CD4-positive, alpha-beta T cell (primary cell): ENCODE data around the gene CD40. TPM values are rescaled to one million over a fixed set of nuclear protein-coding genes. Genes with fewer than 3 reads are reported as not detected.

ENCODE experiments used
- ATAC-seq: fragments of 200-7000 bp; cut with Tn5 transposase; one replicate; pipeline ENCODE4 v1.10.0; 2022; ENCODE audit warnings: mild to moderate bottlenecking; ENCODE audit not compliant: poor library complexity
- CTCF ChIA-PET: fragments of 350-600 bp; sonication (Branson Sonifier 250); formaldehyde crosslinking; loops from one replicate; lab custom pipeline; 2021; ENCODE audit warnings: antibody characterized with exemption, inconsistent platforms; lab: Charles Lee
- POLR2A ChIA-PET: fragments of 350-600 bp; sonication (Branson Sonifier 250); formaldehyde crosslinking; loops from one replicate; lab custom pipeline; 2021; ENCODE audit warnings: antibody characterized with exemption, inconsistent platforms; lab: Charles Lee
- DNase-seq, 14 experiments: peaks; one replicate each; pipeline ENCODE4 v3.0.0-alpha.2; 2013 to 2020; ENCODE audit warnings: mixed read lengths in 2 of 14
- H3K27ac ChIP-seq, 2 donors: one replicate each; pipeline versions ENCODE4 v1.5.1 to v1.7.0; 2013; ENCODE audit warnings: low read length in 2 of 2, low read depth in 1 of 2, mild to moderate bottlenecking in 1 of 2
- H3K27me3 ChIP-seq, 2 experiments: 1 replicate in 1 of 2; 2 replicates in 1 of 2; pipeline versions ENCODE4 v1.6.1 to v1.7.0; 2013; ENCODE audit warnings: low read length in 2 of 2, control low read depth in 1 of 2, mild to moderate bottlenecking in 1 of 2, moderate library complexity in 1 of 2; ENCODE audit not compliant: insufficient read depth in 2 of 2, control insufficient read depth in 1 of 2
- H3K36me3 ChIP-seq: one replicate; pipeline ENCODE4 v1.6.1; 2013; ENCODE audit warnings: low read length, control low read depth; ENCODE audit not compliant: insufficient read depth
- H3K4me1 ChIP-seq: one replicate; pipeline ENCODE4 v1.6.1; 2013; ENCODE audit warnings: low read length, control low read depth; ENCODE audit not compliant: insufficient read depth
- H3K4me3 ChIP-seq: one replicate; pipeline ENCODE4 v1.5.1; 2013; ENCODE audit warnings: mild to moderate bottlenecking, low read length, moderate library complexity
- H3K9me3 ChIP-seq, 2 experiments: 1 replicate in 1 of 2; 2 replicates in 1 of 2; pipeline versions ENCODE4 v1.6.1 to v1.7.0; 2013; ENCODE audit warnings: low read length in 2 of 2, mild to moderate bottlenecking in 2 of 2, control low read depth in 1 of 2, moderate library complexity in 1 of 2; ENCODE audit not compliant: control insufficient read depth in 1 of 2, insufficient read depth in 1 of 2
- H3K27ac Mint-ChIP-seq: one replicate; pipeline ENCODE4 v1.8.0; 2020; ENCODE audit warnings: mixed read lengths
- H3K27me3 Mint-ChIP-seq: one replicate; pipeline ENCODE4 v1.8.0; 2021; ENCODE audit warnings: mixed read lengths
- H3K36me3 Mint-ChIP-seq: one replicate; pipeline ENCODE4 v1.8.0; 2021; ENCODE audit warnings: low read depth, mixed read lengths
- H3K4me1 Mint-ChIP-seq: one replicate; pipeline ENCODE4 v1.8.0; 2021; ENCODE audit warnings: low read depth, mixed read lengths
- H3K4me3 Mint-ChIP-seq: one replicate; pipeline ENCODE4 v1.8.0; 2020; ENCODE audit warnings: mild to moderate bottlenecking, mixed read lengths
- H3K9me3 Mint-ChIP-seq: one replicate; pipeline ENCODE4 v1.8.0; 2020; ENCODE audit warnings: mixed read lengths
- intact Hi-C, 2 experiments: fragments of 100-400 bp; cut with DNase I in 1 of 2; cut with micrococcal nuclease in 1 of 2; formaldehyde crosslinking; loops; one replicate each; pipeline versions ENCODE4 v1.15.1 to v1.9.0; 2023 to 2025; cut with DNase I, micrococcal nuclease
- total RNA-seq, 174 experiments: library from RNA in 2 of 174; stranded (reverse) in 2 of 174; gene quantifications; one replicate each; pipeline ENCODE4 v1.2.3 and lab custom pipeline; 2021 to 2026
- TF ChIP-seq, protein P1 (sequence below): fragments of 200-600 bp; IDR thresholded peaks from one replicate; pipeline ENCODE4 v1.8.0; 2022; ENCODE audit warnings: antibody characterized with exemption, mild to moderate bottlenecking

CD40 gene
- total RNA-seq, 2 experiments from 2014 or later: 1.0 to 1.2 TPM

DNA sequence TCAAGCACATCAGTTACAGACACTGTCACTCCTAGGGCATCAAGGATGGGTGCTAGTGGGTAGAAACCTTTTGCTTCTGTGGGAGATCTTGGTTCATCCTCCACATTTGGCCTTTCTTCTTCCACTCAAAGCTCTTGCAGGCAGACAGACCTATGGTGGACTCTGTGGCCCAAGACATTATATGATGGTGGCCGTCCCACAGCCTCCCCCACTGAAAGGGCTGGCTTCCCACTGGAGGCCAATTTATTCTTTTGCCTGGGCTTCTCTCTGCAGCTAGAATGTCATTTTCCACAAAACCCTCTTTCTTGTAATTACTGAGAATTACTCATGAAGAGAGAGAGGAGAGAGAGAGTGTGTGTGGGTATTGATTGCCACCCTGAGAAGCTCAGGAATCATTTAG lies 43.8 kb downstream of the CD40 start:
- H3K4me3 ChIP-seq: no peak overlapping the region
- no peak for DNase-seq
- ChIA-PET CTCF (no interaction called here), POLR2A (no interaction called here)
- no peaks in the 10 kb centered on the region for H3K36me3 Mint-ChIP-seq
- no peak overlapping the region for H3K27ac ChIP-seq
- intact Hi-C loops: no loop called here
- TF ChIP-seq, protein P1, sequence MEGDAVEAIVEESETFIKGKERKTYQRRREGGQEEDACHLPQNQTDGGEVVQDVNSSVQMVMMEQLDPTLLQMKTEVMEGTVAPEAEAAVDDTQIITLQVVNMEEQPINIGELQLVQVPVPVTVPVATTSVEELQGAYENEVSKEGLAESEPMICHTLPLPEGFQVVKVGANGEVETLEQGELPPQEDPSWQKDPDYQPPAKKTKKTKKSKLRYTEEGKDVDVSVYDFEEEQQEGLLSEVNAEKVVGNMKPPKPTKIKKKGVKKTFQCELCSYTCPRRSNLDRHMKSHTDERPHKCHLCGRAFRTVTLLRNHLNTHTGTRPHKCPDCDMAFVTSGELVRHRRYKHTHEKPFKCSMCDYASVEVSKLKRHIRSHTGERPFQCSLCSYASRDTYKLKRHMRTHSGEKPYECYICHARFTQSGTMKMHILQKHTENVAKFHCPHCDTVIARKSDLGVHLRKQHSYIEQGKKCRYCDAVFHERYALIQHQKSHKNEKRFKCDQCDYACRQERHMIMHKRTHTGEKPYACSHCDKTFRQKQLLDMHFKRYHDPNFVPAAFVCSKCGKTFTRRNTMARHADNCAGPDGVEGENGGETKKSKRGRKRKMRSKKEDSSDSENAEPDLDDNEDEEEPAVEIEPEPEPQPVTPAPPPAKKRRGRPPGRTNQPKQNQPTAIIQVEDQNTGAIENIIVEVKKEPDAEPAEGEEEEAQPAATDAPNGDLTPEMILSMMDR: no peak
- H3K4me3 Mint-ChIP-seq: no peak overlapping the region
- H3K27me3 Mint-ChIP-seq: peaks cover 52% of the 10 kb centered on the region
- no peaks in the 10 kb centered on the region for H3K9me3 Mint-ChIP-seq
- peaks cover 2 to 5% of the 10 kb centered on the region in 2 experiments for H3K27me3 ChIP-seq
- no peaks in the 10 kb centered on the region for H3K36me3 ChIP-seq
- no peaks in the 10 kb centered on the region for H3K4me1 Mint-ChIP-seq
- H3K4me1 ChIP-seq: no peaks in the 10 kb centered on the region
- no peak for ATAC-seq
- no peak overlapping the region for H3K27ac Mint-ChIP-seq
- H3K9me3 ChIP-seq: no peaks in the 10 kb centered on the region

GRCh38 chr20:46164254-46164653 lies 46.1 kb downstream of the CD40 start:
- Mint-ChIP-seq H3K4me3 (no peak overlapping the region), H3K27ac (no peak overlapping the region), H3K9me3 (no peaks in the 10 kb centered on the region), H3K36me3 (no peaks in the 10 kb centered on the region), H3K27me3 (peaks cover 56% of the 10 kb centered on the region), H3K4me1 (no peaks in the 10 kb centered on the region)
- ChIA-PET POLR2A (no interaction called here), CTCF (no interaction called here)
- H3K27ac ChIP-seq: no peak overlapping the region
- H3K27me3 ChIP-seq: peaks cover 5% of the 10 kb centered on the region in 2 experiments
- ATAC-seq: no peak
- DNase-seq: no peak
- H3K4me1 ChIP-seq: no peaks in the 10 kb centered on the region
- TF ChIP-seq, protein P1: no peak
- intact Hi-C loops: no loop called here
- no peaks in the 10 kb centered on the region for H3K36me3 ChIP-seq
- no peak overlapping the region for H3K4me3 ChIP-seq
- H3K9me3 ChIP-seq: no peaks in the 10 kb centered on the region

DNA sequence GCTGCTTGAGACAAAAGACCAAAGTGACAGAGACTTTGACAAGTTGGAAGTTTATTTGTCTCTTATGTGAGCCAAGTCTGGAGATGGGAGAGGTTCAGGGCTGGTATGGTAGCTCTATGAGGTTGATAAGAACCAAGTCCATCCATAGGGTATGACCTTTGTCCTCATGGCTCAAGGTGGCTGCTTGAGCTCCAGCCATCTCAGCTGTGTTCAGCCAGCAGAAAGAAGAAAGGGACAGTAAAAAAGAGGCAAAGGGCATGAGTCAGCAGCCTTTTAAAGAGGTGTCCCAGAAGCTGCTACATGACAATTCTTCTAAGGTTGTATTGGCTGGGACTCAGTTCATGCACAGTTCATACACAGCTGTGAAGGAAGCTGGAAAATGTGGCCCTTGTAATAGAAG lies 49.0 kb downstream of the CD40 start:
- peaks cover 61% of the 10 kb centered on the region for H3K27me3 Mint-ChIP-seq
- H3K9me3 Mint-ChIP-seq: no peaks in the 10 kb centered on the region
- no peak for DNase-seq
- Histone ChIP-seq H3K27ac (no peak overlapping the region), H3K4me1 (no peaks in the 10 kb centered on the region), H3K9me3 (no peaks in the 10 kb centered on the region), H3K4me3 (no peak overlapping the region), H3K27me3 (peaks cover 5 to 15% of the 10 kb centered on the region in 2 experiments), H3K36me3 (no peaks in the 10 kb centered on the region)
- CTCF ChIA-PET: no interaction called here
- no peak overlapping the region for H3K27ac Mint-ChIP-seq
- no peak overlapping the region for H3K4me3 Mint-ChIP-seq
- TF ChIP-seq, protein P1: no peak
- no peaks in the 10 kb centered on the region for H3K36me3 Mint-ChIP-seq
- ATAC-seq: no peak
- intact Hi-C loops: no loop called here
- POLR2A ChIA-PET: interaction anchor here (1.0 kb wide), 1 partner anchor 9 kb away, joined by 3 read pairs; no protein-coding TSS in a partner anchor
- H3K4me1 Mint-ChIP-seq: no peaks in the 10 kb centered on the region
